Measurements from ENCODE around the gene MAP3K14.

MAP3K14 gene

DNA sequence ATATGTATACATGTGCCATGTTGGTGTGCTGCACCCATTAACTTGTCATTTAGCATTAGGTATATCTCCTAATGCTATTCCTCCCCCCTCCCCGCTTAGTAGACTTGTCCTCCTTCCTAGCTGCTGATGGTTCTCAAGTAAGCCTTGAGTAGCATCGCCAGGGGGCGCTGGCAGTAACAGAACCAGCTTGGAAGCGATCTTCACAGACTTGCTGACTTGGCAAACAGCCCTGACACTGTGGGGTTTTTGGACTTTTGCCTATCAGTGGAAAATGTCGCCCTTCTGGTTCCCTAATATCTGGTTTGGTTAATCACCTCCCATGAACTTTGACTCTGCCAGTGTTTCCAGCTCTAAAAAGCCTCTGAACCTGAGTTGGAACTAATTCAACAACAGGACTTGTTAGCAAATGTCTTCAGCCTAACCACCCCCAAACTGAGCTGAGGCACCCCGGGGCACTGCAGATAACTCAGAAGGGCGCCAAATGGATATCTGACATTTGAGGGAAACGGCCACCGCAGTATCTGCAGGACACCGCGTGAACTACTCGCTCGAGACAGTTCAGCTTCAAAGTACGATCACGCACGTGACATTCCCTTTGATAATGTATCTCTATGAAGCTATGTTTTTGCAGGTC lies 39.5 kb downstream of the MAP3K14 start:
- DNase-seq, result peak; percentile 56

DNA sequence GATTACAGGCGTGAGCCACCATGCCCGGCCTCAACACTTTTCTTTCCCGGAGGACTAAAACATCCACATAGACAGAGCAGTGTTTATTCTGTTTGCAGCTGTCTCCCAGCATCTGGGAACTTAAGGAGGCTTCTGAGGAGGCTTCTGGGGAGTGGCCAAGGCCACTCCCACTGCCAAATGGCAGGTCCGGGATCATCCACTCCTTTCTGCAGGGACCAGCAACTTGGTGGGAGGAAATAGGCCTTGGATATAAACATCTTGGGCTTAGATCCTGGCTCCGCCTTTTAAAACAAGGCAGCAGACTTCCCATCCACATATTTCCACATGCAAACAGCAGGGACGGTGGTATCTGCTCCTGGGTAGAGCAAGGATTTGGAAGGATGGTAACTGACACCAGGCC lies 40.8 kb downstream of the MAP3K14 start:
- DNase-seq, result no peak

DNA sequence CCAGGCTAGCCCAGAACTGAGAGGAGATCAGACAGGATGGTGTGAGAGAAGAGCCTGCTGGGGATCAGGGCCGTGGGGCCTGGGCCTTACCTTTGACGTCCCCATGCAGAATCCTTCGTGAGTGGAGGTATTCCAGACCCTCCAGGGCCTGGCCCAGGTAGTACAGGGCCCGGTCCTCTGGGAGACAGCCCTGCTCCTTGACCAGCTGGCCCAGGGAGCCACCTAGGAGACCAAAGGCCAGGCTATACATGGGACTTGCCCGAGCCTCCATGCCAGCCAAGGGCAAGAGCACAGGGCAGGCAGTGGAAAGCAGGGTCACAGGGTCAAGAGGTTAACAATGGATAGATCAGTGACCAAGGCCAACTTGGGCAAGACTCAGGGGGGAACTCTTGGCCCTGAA lies 42.8 kb downstream of the MAP3K14 start:
- no peak for DNase-seq

DNA sequence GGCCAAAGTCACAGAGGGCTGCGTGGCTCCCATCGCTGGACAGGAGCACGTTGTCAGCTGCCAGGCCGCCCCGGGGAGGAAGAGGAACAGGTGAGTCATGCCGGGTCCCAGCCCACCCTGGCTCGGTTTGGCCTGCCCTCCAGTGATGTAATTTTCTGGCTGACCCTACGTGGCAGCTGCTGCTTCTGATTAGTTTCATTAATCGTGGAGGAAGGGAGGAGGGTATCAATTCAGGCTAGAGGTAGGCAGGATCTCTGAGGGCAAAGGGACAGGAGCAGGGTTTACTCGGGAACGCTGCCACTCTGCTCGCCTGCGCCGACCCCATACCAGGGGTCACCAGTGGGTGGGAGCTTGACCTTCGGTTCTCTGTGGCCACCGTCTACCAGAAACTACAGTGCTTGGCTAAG lies 43.3 kb downstream of the MAP3K14 start:
- no peak for DNase-seq

DNA sequence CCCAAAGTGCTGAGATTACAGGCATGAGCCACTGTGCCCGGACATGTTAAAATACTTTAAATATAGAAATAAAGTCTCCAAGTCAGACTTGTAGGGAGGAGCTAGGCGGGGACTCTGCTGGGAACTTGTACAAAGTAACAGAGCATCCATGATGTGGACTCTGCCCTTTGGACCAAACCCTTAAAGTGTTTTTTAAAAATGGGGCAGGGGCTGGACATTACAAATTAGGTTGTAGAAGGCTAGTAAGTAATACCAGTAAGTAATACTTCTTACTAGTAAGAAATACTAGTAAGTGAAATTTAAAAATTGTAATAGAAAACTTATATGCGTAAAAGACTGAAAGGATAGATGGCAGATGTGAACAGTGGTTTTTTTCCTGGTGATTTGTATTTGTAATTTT lies 45.2 kb downstream of the MAP3K14 start:
- no peak for DNase-seq

DNA sequence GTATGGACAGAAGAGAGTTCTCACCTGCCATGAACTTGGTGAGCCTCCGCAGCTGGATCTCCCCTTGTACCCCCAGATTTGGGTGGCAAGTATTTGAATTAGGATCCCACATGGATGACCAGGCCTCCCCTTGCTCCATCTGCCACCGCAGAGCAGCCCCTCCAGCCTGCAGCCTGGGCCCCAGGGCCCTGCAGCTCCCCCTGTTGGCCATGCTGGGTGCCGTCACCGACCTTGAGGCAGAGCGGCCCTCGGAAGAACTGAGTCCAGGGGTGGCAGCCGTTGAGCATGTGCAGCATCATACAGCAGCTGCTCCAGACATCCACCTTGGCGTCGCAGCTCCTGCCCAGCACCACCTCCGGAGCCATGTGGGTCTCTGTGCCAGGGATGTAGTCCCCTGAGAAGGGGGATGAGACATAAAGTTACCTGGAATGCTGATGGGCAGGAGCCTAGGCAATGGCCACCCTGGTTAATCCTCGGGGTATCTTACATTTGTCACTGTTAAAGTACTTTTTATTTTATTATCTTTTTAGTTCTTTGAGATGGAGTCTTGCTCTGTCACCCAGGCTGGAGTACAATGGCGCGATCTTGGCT lies 45.9 kb downstream of the MAP3K14 start:
- no peak for DNase-seq

DNA sequence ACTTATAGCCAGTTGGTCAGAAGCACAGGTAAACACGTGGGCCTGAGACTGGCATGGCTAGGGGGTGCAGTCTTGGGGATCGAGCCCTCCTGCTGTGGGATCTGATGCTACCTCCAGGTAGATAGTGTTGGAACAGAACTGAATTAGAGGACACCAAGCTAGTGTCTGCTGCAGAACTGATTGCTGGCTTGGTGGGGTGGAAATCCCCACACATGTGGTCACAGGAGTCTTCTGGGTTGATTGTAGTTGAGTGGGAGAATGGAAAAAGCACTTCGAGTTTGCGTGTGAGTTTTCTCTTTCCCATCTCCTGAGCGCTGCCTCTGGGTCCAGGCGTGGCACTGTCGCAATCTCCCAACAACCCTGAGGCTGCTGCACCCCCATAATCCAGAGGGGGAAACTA lies 46.9 kb downstream of the MAP3K14 start:
- DNase-seq, result no peak

DNA sequence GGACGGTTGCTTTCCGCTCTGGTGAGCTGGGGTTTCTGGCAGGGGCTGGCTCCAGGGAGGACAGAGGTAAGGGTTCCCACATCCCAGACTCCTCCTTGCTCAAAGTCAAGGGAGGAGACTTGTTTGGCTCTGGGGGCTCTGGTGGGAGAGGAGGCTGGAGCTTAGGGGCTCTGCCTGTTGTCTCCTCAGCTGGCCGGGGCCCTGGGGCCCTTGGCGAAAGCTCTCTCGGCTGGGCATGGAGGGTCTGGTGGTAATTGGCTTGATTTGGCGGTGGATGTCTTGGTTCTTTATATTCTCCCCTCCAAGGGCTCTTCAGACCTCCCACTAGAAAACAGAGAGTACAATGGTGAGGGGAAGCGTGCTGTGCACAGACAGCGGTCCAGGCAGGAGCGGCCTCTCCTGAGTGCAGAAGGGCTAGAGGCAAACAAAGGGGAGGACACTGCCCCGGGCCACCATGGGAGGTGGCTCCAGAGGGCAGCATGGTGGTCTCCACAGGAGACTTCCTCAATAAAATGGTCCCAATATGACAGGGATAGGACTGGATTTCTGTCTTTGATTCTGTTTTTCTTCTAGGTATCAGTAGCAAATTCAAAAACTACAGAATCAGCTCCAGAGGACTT lies 49.3 kb downstream of the MAP3K14 start:
- no peak for DNase-seq

DNA sequence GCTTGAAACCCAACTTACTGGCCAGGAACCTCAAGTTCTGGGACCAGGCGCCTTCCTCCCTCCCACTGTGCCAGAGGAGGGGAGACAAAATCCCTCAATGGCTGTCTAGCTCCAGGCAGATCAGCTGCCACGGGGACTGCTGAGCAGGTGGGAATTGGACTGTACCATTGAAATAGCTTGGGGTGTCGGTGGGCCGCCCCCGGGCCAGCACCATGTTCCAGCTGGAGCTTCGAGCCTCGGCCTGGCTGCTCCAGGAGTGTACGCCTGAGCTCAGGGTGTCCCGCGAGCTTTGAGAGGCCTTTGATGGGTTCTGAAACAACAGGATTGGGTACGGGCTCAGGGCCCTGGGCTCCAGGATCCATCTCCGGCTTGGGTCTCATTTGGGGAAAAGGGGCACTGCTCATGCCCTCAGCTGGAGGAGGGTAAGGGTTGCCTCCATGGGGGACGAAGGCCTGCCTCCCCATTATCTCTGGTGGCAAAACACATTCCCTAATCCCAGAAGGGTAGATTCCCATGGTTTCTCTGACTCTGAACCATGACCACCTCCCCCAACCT lies 50.4 kb downstream of the MAP3K14 start:
- DNase-seq, result no peak

DNA sequence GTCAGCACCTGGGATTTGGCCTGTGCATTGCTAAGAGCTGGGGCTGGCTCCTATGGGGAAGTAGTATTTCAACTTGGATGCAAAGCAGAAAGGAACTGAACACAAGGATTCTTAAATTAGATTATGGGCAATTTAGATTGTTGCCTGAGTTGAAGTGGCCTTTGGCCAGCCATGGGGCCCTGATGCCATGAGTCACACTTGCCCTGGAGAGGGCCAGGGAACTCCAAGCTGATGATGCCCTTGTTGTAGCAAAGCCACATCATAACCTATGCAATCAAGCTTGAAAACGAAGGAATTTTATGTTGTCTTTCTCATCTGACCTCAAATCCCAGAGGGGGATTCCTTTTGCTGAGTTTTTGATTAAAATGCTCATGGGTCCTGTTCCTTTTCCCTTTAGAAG lies 51.0 kb downstream of the MAP3K14 start:
- DNase-seq, result no peak

DNA sequence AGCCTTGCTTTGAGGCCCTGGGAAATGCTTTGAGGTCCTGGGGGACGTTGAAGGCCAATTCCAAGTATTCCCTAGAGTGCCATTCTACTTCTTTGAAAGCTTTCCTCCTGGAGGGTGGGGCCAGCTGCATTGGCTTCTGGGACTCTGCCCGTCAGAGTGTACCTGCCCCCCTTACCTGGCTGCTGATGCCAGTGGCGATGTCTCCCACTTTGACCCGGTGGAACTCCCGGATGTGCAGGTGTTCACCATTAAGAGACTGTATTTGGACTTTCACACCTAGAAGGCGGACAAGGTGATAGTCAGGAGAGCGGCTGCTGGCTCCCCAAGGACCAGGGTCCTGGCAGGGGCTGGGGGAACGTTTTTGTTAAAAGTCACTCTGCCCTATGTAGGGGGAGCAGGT lies 51.8 kb downstream of the MAP3K14 start:
- DNase-seq, result no peak

DNA sequence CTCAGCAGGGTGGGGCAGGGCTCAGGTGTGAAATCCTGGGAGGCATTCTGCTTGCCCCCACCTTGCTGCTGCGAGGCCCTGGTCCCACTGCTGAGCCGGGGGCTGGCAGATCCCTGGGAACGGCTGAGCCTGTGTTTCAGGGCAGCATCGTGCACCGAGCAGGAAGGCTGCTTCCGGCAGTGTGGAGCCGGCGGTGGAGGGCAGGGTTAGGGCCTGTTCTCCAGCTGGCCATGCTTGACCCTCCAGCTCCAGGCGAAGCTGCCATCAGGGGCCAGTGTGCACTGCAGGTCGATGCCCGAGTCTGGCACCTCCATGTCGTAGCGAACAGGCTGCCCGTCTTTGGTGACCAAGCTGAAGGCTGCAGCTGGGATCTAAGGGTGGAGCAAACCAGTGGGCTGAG lies 52.4 kb downstream of the MAP3K14 start:
- no peak for DNase-seq

DNA sequence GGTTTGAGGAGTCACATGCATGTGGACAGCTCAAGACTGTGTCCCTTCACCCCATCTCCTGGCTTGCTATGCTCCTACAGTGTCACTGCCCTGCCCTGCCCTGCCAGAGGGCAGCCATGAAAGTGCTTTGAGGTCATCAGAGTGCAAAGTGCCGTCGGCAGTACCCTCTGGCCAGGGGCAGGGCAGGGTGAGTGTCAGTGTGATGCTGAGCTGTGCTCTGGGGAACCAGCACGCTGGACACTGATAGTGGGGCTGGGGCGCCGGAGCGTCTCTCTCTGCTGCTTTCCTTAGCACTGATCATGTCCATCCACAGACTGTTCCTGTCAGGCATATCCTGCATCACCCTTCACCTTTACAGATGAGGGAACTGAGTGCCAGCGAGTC lies 53.4 kb downstream of the MAP3K14 start:
- DNase-seq, result no peak

DNA sequence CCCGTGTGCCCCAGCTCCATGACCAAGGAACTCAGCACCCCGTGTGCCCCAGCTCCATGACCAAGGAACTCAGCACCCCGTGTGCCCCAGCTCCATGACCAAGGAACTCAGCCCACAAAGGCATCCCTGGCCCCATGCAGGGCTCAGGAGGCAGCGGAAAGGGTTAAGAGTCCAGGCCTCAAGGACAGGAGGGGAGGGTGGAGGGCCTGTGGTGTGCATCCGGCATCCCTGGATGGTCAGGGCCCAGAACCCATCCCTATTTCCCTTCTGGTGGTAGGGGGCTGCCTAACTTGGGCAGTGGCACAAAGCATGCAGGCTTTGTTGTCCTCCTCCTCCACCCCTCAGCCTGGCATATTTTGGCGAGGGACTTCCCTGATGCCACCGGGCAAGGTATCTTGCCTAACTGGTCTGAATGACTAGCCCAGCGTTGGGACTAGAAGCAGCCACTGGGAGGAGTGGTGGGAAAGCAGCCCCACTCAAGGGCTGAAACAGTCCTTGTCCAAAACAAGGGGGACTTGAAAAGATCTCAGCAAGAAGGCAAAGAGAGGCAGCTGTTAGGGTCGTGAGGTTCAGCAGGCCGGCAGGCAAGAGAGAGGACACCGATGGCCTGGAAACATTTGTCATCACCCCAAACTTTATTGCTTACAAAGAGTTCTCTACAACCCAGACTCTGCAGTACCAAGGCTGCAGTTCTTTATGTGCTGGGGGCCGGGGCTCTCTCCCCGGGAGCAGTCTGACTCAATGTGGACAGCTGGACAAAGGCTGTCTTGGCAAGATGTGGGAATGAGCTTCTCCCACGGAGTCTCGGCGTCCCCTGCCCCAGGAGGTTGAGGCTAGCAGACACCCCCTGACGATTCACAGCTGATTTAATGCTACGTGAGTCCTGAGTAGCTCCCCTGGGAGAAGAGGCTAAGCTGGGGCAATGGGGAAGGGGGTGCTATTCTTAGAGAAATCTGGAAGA lies 54.0 kb downstream of the MAP3K14 start:
- DNase-seq, result no peak

DNA sequence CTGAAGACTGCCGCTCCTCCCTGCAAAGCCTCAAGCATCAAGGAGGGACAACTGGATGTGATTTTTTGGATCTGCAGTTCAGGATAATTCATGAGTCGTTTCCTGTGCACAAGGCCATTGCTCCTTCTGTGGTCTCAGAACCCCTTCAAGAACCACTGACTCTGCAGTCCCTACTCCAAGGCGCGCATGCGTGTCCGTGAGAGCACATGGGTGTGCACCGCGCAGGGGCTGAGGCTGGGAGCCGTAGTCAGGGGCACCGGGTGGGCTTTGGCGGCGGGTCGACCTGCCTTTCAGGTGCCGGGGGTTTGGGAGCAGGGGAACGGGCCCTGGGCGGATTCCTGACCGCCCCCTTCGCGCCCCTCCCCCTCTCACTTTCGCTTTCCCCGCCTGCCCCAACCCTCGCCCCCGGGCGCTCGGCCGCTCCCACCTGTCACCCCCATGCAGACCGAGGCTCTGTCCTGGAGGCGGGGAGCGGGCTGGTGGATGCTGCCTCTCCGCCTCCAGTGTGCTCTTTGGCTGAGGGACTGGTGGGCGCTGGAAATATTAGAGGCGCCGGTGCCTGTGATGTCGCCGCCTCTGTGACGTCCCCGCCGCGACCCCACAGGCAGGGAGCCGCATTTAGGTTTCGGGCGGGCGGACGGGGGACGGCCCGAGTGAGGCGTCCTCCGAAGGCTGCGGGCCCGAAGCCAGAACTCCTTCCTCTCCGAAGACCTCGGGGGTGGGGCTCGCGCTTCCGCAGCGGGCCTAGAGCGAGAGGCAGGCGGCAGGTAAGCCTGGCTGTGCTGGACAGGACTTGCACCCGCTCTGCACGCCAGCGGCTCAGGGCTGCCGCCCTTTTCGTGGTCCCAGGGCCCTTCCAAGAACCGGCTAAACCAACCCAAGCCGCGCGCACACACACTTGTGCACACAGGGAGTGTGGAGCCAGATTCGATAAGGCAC lies 55.0 kb downstream of the MAP3K14 start, which contains the start of gene SPATA32:
TSS of gene SPATA32 (minus strand) at position 518 of the 939 bp plus-strand sequence. CDS start at position 440, 78 bp downstream.
- no peak for DNase-seq

DNA sequence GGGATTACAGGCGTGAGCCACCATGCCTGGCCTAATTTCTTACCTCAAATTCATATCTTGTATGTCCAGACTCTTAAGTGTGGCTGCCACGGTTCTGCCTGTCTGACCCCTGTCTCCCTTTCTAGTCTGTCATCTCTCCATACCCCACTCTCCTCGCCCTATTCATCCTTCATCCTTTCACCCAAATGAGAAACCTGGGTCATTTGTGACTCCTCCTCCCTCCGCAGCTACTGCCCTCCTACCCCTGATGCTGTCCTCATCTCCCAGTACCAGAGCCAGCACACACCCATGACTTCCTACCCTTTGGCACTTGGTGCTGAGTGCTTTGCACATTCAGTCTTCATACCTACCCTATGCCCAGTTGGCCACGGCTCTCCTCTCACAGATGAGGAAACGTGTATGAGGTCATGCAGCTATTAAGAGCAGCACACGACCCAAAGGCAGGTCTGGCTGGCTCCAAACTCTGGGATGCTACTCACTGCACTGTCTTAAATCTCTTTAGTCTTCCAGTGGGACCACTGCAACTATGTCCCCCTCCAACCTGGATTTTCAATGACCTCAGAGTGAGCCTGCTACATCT lies 56.5 kb downstream of the MAP3K14 start:
- no peak for DNase-seq

DNA sequence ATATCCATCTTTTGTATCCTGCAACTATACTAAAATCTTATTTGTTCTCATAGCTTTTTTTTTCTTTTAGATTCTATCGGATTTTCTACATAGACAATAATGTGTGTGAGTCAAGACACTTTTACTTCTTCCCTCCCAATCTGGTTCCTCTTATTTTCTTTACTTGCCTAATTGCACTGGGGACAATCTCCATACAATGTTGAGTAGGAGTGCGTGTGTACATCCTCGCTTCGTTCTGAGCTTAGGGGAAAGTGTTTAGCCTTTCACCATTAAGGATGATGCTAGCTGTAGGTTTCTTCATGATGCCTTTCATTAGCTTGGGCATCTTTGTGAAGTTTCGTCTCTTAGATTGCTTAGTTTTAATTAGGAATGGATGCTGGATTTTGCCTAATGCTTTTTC lies 57.8 kb downstream of the MAP3K14 start:
- no peak for DNase-seq

DNA sequence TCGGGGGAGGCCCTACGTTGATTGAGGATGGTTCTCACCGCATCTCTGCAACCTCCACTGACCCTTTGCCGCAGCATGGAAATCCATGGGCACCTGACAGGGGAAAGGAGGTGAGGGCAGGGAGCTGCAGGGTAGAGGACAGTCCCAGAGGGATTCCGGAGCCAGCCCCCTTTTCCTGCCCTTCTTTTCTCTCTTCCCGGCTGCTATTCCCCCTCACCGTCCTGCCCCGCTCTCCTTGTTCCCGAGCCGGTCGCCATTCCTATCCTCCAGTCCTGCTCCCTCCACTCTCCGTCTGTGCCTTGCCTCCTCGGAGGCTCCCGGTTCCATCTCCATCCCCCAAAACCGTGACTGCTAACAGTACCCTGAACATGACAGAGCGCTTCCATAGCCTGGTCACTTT lies 59.7 kb downstream of the MAP3K14 start:
- no peak for DNase-seq

DNA sequence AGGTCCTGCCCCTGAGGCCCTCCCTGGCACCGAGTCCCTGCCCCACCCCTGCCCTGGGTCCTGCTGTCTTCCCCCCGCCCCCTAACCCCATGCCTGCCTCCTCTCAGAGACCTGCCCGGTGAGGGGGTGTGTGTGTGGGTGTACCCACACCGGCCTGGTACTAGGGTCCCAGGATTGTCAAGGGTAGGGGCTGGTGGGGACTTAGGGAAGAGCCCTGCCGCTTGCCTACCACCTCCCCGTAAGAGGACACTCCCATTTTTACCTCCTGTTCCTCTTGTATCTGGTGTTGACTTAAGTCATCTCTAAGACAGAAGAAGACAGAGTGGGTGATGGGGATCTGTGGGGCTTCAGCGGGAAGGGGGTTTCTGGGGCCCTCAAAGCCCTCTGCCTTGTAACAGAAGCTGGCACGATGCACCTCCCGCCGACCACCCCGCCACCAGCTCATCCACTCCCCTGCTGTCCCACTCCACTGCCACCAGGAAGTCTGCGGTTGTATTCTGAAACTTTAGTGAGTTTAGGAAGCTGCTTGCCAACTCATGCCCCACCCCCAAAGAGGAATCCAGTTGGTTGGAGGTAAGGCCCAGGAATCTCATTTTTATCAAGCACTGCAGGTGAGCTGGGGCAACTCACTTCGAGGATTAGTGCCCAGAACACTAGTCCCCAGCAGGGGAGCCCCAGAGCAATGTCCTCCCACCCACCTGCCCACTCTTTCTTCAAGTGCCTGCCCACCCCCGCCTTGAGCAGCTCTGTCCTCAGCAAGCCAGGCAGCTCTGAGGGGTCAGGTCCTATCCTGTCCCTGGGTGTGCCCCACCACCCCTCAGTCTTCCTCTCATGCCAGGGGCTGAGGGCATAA lies 60.5 kb downstream of the MAP3K14 start:
- no peak for DNase-seq

DNA sequence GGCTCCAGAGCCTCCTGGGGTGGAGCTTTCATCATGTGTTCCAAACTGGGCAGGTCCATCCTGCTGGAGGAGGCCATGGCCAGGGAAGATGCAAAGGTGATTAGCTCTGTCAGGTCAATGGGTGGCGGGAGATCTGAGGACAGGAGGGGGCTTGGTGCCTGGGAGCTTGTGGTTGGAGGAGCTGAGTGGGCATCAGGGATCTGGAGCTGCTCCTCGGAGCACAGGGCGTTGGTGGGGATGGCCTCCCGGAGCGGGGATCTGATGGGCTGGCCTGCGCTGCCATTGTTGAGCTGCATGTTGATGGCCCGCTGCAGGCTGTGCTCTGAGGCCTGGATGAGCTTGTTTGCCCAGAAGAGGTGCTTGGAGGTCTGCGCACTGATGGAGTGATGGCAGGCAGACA lies 61.5 kb downstream of the MAP3K14 start:
- DNase-seq, result no peak

DNA sequence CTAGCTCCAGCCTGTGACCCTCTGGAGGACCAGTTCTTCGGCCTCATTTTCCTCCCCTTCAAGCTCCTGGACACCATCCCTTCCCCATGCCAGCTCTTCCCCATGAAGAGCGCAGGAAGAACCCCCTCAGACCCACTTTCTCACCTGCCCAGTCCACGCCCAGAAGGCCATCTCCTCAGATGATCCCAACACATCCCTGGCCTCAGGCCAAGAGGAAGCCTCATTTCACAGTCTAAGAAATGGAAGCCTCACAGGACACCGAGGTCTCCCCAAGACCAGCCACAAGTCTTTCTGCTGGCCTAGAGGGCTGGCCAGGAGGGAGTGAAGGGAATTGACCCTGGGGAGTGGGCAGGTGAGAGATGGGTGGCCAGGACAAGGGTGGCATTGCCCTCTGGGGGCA lies 62.9 kb downstream of the MAP3K14 start:
- no peak for DNase-seq
